Tongue (tissue), 2 donors: ENCODE data around the gene ATP8A2. TPM values are rescaled to one million over a fixed set of nuclear protein-coding genes. Genes with fewer than 3 reads are reported as not detected.

Source experiments
- DNase-seq: peaks from one replicate; pipeline ENCODE4 v3.0.0-alpha.2; 2015
- total RNA-seq: library from RNA; depleted of rRNA; stranded (reverse); fragments of >200 nt; gene quantifications from one replicate; pipeline ENCODE4 v1.2.3, GENCODE V29; 2014

Gene ATP8A2
- total RNA-seq, 1 donor from 2014 or later = 1.8 TPM

- no peak for DNase-seq
These were observed 361.3 kb downstream of the ATP8A2 start for GRCh38 chr13:25733001-25733491.

GRCh38 chr13:25733696-25734435 is 362.1 kb downstream of the ATP8A2 start:
- DNase-seq = no peak

- peak; percentile 67 for DNase-seq
These were observed 366.8 kb downstream of the ATP8A2 start for GRCh38 chr13:25738342-25739196.

- peak; percentile 61 for DNase-seq
These were observed 367.6 kb downstream of the ATP8A2 start for GRCh38 chr13:25739376-25739775.

- DNase-seq = no peak
These were observed 370.0 kb downstream of the ATP8A2 start for GRCh38 chr13:25741796-25742195.

GRCh38 chr13:25742220-25742619 is 370.4 kb downstream of the ATP8A2 start:
- no peak for DNase-seq

- DNase-seq = no peak
These were observed 371.6 kb downstream of the ATP8A2 start for GRCh38 chr13:25743421-25743820.

GRCh38 chr13:25744178-25744577 is 372.4 kb downstream of the ATP8A2 start:
- DNase-seq = peak; percentile 77

- DNase-seq = no peak
These were observed 374.4 kb downstream of the ATP8A2 start for GRCh38 chr13:25746131-25746530.

GRCh38 chr13:25752957-25753551 is 381.3 kb downstream of the ATP8A2 start:
- peak; percentile 82 for DNase-seq

GRCh38 chr13:25753976-25754375 is 382.2 kb downstream of the ATP8A2 start:
- DNase-seq = no peak

GRCh38 chr13:25756251-25756650 is 384.5 kb downstream of the ATP8A2 start:
- DNase-seq = no peak

GRCh38 chr13:25756912-25757311 is 385.1 kb downstream of the ATP8A2 start:
- DNase-seq = no peak

- no peak for DNase-seq
These were observed 389.3 kb downstream of the ATP8A2 start for GRCh38 chr13:25761041-25761440.

- DNase-seq = no peak
These were observed 390.5 kb downstream of the ATP8A2 start for GRCh38 chr13:25762281-25762680.

- DNase-seq = no peak
These were observed 391.1 kb downstream of the ATP8A2 start for GRCh38 chr13:25762795-25763377.

- no peak for DNase-seq
These were observed 392.6 kb downstream of the ATP8A2 start for GRCh38 chr13:25764378-25764777.

- no peak for DNase-seq
These were observed 393.5 kb downstream of the ATP8A2 start for GRCh38 chr13:25765266-25765665.

GRCh38 chr13:25766576-25766975 is 394.8 kb downstream of the ATP8A2 start:
- no peak for DNase-seq

- no peak for DNase-seq
These were observed 395.2 kb downstream of the ATP8A2 start for GRCh38 chr13:25766991-25767390.

- DNase-seq = no peak
These were observed 396.6 kb downstream of the ATP8A2 start for GRCh38 chr13:25768376-25768775.

- peak; percentile 78 for DNase-seq
These were observed 397.1 kb downstream of the ATP8A2 start for GRCh38 chr13:25768838-25769237.

GRCh38 chr13:25770601-25771000 is 398.8 kb downstream of the ATP8A2 start:
- no peak for DNase-seq
